Neural cell (in vitro differentiated cells): ENCODE data around the gene PTPRK.

Experiments used
- CTCF ChIP-seq: fragments of 450-650 bp; IDR thresholded peaks from 2 replicates; pipeline ENCODE4 v1.5.1; 2014; ENCODE audit warnings: antibody characterized with exemption, mild to moderate bottlenecking, moderate library complexity; ENCODE audit not compliant: poor library complexity, severe bottlenecking
- EP300 ChIP-seq: fragments of 450-650 bp; conservative IDR thresholded peaks from 2 replicates; pipeline ENCODE4 v1.6.1; 2014; ENCODE audit warnings: antibody characterized with exemption, mild to moderate bottlenecking, moderate library complexity; ENCODE audit not compliant: poor library complexity, severe bottlenecking
- EZH2 ChIP-seq: fragments of 200-600, 300-800 bp; shearing (Covaris generic), sonication (generic); IDR thresholded peaks from 2 replicates; pipeline ENCODE4 v1.6.1; 2014; ENCODE audit warnings: antibody characterized with exemption, low read length, borderline replicate concordance, mild to moderate bottlenecking; ENCODE audit not compliant: insufficient read depth, poor library complexity, severe bottlenecking
- MXI1 ChIP-seq: fragments of 450-650 bp; conservative IDR thresholded peaks from 2 replicates; pipeline ENCODE4 v1.6.1; 2014; ENCODE audit warnings: antibody characterized with exemption, mild to moderate bottlenecking; ENCODE audit not compliant: poor library complexity, severe bottlenecking
- POLR2AphosphoS5 ChIP-seq: IDR thresholded peaks from 2 replicates; pipeline ENCODE4 v1.6.1; 2012
- RAD21 ChIP-seq: fragments of 450-650 bp; conservative IDR thresholded peaks from 2 replicates; pipeline ENCODE4 v1.6.1; 2014; ENCODE audit warnings: antibody characterized with exemption, mild to moderate bottlenecking, moderate library complexity
- REST ChIP-seq: IDR thresholded peaks from 2 replicates; pipeline ENCODE4 v1.6.1; 2012; ENCODE audit warnings: borderline replicate concordance
- SMC3 ChIP-seq: fragments of 450-650 bp; conservative IDR thresholded peaks from 2 replicates; pipeline ENCODE4 v1.6.1; 2014; ENCODE audit warnings: antibody characterized with exemption, mild to moderate bottlenecking, moderate library complexity; ENCODE audit not compliant: poor library complexity
- TAF1 ChIP-seq: IDR thresholded peaks from 2 replicates; pipeline ENCODE4 v1.6.1; 2012; ENCODE audit warnings: low read depth

- TF ChIP-seq CTCF (no peak), POLR2AphosphoS5 (no peak), EZH2 (no peak), EP300 (no peak), MXI1 (no peak), RAD21 (no peak), REST (no peak), SMC3 (no peak), TAF1 (no peak)
Measured at GRCh38 chr6:128495536-128496333, 24.7 kb downstream of the PTPRK start.
